DMS153 (cell line): ENCODE results near the gene AGXT.

Experiments
- DNase-seq: peaks from one replicate; lab custom pipeline; 2025; lab: John Stamatoyannopoulos, UW

The AGXT gene

GRCh38 chr2:240869956-240870875, 1.6 kb downstream of the AGXT start:
- no peak for DNase-seq

- no peak for DNase-seq
These were observed 2.7 kb downstream of the AGXT start for GRCh38 chr2:240871071-240871958.

- no peak for DNase-seq
These were observed 3.9 kb downstream of the AGXT start for GRCh38 chr2:240872317-240873097.

GRCh38 chr2:240873098-240873788, 4.6 kb downstream of the AGXT start:
- no peak for DNase-seq

GRCh38 chr2:240873805-240874714, 5.4 kb downstream of the AGXT start:
- no peak for DNase-seq

- DNase-seq, result no peak
These were observed 6.1 kb downstream of the AGXT start for GRCh38 chr2:240874715-240875227.

GRCh38 chr2:240875228-240876034, 6.8 kb downstream of the AGXT start:
- DNase-seq, result no peak

GRCh38 chr2:240876035-240876474, 7.4 kb downstream of the AGXT start:
- no peak for DNase-seq

- no peak for DNase-seq
These were observed 8.0 kb downstream of the AGXT start for GRCh38 chr2:240876475-240877251.

GRCh38 chr2:240877460-240878340, 9.1 kb downstream of the AGXT start:
- no peak for DNase-seq

GRCh38 chr2:240878341-240878936, 9.8 kb downstream of the AGXT start:
- DNase-seq, result no peak

- no peak for DNase-seq
These were observed 10.5 kb downstream of the AGXT start for GRCh38 chr2:240879105-240879504.

- DNase-seq, result peak; percentile 81
These were observed 13.3 kb downstream of the AGXT start for GRCh38 chr2:240881913-240882312.

GRCh38 chr2:240884221-240884620, 15.6 kb downstream of the AGXT start:
- no peak for DNase-seq

GRCh38 chr2:240884745-240885144, 16.1 kb downstream of the AGXT start:
- no peak for DNase-seq

GRCh38 chr2:240885566-240885965, 16.9 kb downstream of the AGXT start:
- DNase-seq, result no peak

- DNase-seq, result no peak
These were observed 17.5 kb downstream of the AGXT start for GRCh38 chr2:240886023-240886565.
